HFF-Myc (cell line): ENCODE results near the gene FOXRED1.

ENCODE experiments used
- DNase-seq: peaks from one replicate; pipeline ENCODE4 v3.0.0-alpha.2; 2011; ENCODE audit warnings: low read depth; ENCODE audit errors: extremely low read depth
- H3K4me3 ChIP-seq: replicated peaks from 2 replicates; pipeline ENCODE4 v1.5.1; 2011; ENCODE audit warnings: low read depth, mild to moderate bottlenecking, control low read depth, low read length
- TF ChIP-seq, protein P1 (sequence below): IDR thresholded peaks from 2 replicates; pipeline ENCODE4 v1.5.1; 2012; ENCODE audit warnings: mild to moderate bottlenecking, low read depth, low read length, control low read depth; ENCODE audit errors: missing control alignments

Gene FOXRED1

DNA sequence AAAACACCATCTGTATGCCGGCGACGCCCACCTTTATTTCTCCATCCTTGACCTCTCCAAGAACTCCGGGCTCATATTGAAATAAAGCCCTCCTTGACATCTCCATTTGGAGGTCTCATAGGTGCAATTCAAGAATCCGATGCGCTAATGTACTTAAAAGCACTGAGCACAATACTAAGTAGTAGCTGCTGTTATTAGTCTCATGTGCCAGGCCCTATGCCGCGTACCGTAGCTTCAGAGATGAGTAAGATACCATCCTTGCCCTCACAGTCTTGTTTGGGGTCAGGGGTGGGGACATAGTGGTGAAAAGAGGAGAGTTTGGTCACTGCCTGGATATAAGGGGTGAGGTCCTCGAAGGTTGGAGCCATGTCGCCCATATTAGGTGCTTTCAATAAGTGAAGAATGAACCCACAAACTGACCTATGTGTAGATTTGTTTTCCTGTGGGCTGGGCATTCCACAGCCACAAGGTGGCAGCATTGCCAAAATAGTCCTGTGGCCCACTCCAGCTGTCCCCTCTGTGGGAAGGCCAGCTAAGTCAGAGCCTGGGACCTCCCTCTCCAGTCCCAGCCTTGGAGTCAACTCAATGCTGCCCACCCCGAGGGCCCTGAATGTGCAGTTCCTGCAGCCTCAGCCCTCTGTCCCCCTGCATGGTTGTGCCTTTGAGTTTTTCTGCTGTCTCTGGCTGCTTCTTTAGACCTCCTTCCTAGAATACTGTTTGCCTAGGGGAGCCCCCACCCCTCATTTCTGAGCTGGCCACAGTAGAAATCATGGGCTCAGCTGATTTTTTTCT is 41.4 kb downstream of the FOXRED1 start:
- no peak overlapping the region for H3K4me3 ChIP-seq
- TF ChIP-seq, protein P1, sequence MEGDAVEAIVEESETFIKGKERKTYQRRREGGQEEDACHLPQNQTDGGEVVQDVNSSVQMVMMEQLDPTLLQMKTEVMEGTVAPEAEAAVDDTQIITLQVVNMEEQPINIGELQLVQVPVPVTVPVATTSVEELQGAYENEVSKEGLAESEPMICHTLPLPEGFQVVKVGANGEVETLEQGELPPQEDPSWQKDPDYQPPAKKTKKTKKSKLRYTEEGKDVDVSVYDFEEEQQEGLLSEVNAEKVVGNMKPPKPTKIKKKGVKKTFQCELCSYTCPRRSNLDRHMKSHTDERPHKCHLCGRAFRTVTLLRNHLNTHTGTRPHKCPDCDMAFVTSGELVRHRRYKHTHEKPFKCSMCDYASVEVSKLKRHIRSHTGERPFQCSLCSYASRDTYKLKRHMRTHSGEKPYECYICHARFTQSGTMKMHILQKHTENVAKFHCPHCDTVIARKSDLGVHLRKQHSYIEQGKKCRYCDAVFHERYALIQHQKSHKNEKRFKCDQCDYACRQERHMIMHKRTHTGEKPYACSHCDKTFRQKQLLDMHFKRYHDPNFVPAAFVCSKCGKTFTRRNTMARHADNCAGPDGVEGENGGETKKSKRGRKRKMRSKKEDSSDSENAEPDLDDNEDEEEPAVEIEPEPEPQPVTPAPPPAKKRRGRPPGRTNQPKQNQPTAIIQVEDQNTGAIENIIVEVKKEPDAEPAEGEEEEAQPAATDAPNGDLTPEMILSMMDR: peak; percentile 88
- DNase-seq: peak; percentile 38

DNA sequence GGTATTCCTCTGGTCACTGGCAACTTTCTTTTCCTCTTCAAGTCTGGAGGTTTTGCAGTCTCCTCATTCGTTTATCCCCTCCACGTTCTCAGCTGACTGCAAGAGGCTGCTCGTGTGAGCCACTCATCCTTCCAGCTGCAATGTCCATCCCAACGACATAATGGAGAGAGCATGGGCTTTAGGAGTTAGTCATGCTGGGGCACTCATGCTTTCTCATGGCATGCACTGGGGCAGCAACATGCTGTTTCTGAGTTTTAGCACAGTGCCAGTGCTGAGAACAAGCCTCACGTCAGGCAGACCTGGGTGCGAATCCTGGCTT is 42.0 kb downstream of the FOXRED1 start:
- no peak overlapping the region for H3K4me3 ChIP-seq

DNA sequence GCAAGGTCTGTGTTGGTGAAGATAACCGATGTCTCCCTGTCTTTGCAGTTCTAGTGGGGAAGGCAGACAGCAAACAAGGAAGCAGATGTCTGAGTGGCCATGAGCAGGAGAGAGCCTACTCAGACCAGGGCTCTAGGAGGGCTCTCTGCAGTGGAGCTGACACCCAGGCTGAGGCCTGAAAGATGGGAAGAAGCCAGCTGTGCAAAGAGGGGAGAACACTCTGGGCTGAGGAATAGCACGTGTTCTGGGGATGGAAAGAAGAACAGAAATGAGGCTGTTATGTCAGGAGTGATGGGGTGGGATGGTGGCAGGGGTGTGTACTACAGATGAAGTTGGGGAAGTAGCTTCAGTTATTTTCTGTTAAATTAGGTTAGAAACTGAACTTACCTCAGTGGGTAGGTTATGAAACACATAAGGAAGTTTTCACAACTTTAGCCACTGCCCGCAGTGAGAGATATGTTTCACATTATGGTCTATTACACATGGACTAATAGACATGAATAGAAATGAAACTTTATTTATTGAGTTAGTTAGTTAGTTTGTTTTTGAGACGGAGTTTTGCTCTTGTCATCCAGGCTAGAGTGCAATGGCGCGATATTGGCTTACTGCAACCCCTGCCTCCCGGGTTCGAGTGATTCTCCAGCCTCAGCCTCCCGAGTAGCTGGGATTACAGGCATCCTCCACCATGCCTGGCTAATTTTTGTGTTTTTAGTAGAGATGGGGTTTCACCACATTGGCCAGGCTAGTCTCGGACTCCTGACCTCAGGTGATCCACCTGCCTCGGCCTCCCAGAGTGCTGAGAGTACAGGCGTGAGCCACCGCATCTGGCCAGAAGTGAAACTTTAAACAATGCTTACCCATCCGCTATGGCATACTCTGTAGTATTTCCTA is 42.7 kb downstream of the FOXRED1 start:
- H3K4me3 ChIP-seq: no peak overlapping the region
- DNase-seq: no peak
- TF ChIP-seq, protein P1: no peak

More for the DNA sequence above, 42.0 kb downstream of the FOXRED1 start:
- TF ChIP-seq, protein P1: no peak
- DNase-seq: no peak

DNA sequence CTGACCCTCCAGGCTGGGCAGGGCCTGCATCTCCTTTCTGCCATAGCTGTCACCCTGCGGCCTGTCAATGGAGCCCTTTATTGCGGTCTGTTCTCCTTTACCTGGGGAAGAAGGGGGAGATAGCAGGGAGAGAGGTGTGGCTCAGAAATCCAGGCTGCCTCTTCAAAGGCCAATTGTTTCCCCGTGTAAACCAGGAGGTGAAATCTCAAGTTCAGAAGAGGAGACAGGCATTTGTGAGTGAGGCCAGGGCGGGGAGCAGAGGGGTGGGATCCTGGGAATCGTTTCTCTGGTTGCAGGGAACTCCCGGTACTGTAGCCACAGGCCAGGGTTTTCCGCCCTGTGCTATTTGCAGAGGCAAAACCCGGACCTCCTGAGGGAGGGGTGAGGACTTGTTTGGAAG is 44.0 kb downstream of the FOXRED1 start:
- TF ChIP-seq, protein P1: no peak
- H3K4me3 ChIP-seq: no peak overlapping the region
- DNase-seq: no peak

DNA sequence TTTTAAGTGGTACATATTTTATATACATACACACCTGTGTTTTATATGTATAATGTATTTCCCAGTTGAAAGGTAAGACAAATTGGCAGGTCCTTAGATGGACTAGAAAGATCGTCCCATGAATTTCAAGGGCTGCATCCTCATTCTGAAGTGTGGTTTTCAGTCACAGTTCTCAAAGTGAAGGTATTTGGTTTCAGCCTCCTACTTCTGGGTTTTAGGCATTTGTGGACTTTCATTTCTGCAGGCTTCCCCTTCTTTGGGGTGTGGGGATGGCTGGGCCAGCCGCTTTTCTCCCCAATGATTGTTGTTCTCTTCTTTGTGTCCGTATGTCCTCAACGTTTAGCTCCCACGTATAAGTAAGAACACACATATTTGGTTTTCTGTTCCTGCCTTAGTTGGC is 44.9 kb downstream of the FOXRED1 start:
- no peak for DNase-seq
- TF ChIP-seq, protein P1: no peak
- no peak overlapping the region for H3K4me3 ChIP-seq

DNA sequence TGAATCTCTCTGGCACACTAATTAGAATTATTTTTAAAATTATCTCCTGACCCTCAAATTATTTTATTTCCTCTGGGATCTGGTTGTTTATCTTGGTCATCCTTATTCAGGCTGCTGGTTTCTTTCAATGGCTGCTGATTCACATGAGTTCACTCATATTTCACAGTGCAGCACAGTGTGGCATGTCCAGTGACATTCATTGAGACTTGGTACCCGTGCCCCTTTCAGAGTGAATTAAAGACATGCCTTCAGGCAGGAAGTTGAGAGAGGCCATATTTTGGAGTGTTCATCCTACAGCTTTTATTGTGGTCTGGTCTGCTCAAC is 48.4 kb downstream of the FOXRED1 start:
- TF ChIP-seq, protein P1: no peak
- DNase-seq: no peak
- peak overlapping the region; percentile 24; the same call in 1 of the 2 replicates for H3K4me3 ChIP-seq
